AG04449 (cell line): ENCODE data around the gene IGF2BP2.

Experiments
- CTCF ChIA-PET: fragments of 350-600 bp; formaldehyde crosslinking; extraction: SDS; loops from one replicate; lab custom pipeline; 2021; ENCODE audit warnings: antibody characterized with exemption; lab: Yijun Ruan, JAX
- POLR2A ChIA-PET: fragments of 400-600, 350-600 bp; formaldehyde crosslinking; extraction: SDS; loops from one replicate; lab custom pipeline; 2020; ENCODE audit warnings: antibody characterized with exemption, inconsistent platforms; lab: Yijun Ruan, JAX
- DNase-seq: peaks from one replicate; pipeline ENCODE4 v3.0.0-alpha.2; 2010; ENCODE audit warnings: low read depth, low spot score
- H3K4me3 ChIP-seq: 2 replicates; pipeline ENCODE4 v1.5.1; 2011; ENCODE audit warnings: low read depth, mild to moderate bottlenecking, control low read depth, low read length
- TF ChIP-seq, protein P1 (sequence below): IDR thresholded peaks from one replicate; pipeline ENCODE4 v1.5.1; 2011; ENCODE audit warnings: mild to moderate bottlenecking, moderate library complexity, low read length, control low read depth, inconsistent platforms; ENCODE audit not compliant: insufficient read depth; ENCODE audit errors: missing control alignments

Gene IGF2BP2

DNA sequence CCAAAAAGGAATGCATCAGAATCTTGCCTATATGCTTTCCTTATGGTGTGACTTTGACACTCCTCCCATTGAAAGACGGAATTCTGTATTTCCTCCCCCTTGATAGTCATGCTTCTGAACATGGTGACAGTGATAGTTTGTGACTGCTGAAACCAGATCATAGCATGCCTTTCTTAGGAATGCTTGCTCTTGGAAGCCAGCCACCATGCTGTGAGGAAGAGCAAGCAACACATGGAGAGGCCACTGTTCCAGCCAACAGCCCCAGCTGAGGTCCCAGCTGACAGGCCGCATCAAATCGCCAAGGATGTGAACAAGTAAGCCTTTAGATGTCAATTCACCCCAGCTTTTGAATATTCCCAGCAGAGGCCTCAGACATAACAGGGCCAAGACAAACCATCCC lies 100.1 kb downstream of the IGF2BP2 start:
- ChIA-PET CTCF (interaction anchor here (1.8 kb wide), 1 partner anchor 8 kb away, joined by 4 read pairs; no protein-coding TSS in a partner anchor), POLR2A (no interaction called here)
- TF ChIP-seq, protein P1, sequence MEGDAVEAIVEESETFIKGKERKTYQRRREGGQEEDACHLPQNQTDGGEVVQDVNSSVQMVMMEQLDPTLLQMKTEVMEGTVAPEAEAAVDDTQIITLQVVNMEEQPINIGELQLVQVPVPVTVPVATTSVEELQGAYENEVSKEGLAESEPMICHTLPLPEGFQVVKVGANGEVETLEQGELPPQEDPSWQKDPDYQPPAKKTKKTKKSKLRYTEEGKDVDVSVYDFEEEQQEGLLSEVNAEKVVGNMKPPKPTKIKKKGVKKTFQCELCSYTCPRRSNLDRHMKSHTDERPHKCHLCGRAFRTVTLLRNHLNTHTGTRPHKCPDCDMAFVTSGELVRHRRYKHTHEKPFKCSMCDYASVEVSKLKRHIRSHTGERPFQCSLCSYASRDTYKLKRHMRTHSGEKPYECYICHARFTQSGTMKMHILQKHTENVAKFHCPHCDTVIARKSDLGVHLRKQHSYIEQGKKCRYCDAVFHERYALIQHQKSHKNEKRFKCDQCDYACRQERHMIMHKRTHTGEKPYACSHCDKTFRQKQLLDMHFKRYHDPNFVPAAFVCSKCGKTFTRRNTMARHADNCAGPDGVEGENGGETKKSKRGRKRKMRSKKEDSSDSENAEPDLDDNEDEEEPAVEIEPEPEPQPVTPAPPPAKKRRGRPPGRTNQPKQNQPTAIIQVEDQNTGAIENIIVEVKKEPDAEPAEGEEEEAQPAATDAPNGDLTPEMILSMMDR = no peak
- no peak for DNase-seq
- H3K4me3 ChIP-seq = no peak overlapping the region

DNA sequence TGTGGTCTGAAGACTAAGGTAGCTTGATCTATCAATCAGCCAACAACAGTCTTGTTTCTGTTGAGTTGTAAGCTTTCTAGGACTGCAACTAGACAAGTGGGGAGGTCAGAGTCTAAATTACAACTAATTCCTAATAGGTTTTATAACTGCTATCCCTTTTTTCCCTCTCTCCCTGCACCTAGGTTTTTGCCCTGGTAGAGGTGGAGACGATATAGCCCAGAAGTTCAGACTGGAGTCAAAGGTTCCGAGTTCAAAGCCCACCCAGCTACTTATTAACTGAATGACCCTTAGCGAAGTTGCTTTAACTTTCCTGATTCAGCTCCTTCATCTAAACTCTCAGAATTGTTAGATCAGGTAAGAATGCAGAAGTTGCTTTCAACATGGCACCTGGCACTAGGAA lies 100.6 kb downstream of the IGF2BP2 start:
- POLR2A ChIA-PET = no interaction called here
- TF ChIP-seq, protein P1 = no peak
- CTCF ChIA-PET = interaction anchor here (1.8 kb wide), 1 partner anchor 8 kb away, joined by 4 read pairs; no protein-coding TSS in a partner anchor
- H3K4me3 ChIP-seq = no peak overlapping the region
- no peak for DNase-seq

DNA sequence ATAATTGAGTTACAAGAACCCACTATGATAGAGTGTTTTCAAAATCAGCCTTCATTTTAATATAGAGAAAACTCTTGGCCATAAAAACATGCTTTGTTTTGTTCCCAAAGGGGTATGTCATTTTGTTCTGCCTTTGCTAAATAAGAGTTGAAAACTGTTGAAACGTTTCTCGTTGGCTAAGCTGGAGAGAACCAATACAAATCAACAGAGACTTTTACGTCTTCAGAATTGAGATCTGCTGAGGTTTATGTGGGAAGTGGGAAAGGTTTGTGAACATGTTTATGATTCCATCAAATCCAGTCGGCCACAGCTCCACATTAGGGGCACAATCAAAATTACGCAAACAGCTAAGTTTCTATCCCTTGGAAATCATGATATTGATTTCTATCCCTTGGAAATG lies 102.0 kb downstream of the IGF2BP2 start:
- ChIA-PET POLR2A (no interaction called here), CTCF (interaction anchor here (1.0 to 1.8 kb wide), 2 partner anchors 9 to 221 kb away, joined by 3 to 4 read pairs; no protein-coding TSS in a partner anchor)
- DNase-seq = no peak
- H3K4me3 ChIP-seq = no peak overlapping the region
- TF ChIP-seq, protein P1 = no peak

DNA sequence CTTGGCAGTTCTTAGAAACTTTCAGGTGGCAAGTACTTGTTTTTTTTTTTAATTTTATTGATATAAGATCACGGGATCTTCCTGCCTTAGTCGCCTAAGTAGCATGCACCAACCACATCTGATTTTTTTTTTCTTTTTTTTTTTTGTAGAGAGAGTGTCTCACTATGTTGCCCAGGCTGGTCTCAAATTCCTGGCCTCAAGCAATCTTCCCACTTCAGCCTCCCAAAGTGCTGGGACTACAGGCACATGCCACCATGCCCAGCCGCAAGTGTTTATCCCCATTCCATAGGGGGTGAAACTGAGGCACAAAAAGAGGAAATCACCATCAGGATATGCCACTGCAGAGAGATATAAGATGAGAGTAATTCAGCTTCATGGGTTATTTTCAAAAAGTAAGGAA lies 102.9 kb downstream of the IGF2BP2 start:
- H3K4me3 ChIP-seq = no peak overlapping the region
- TF ChIP-seq, protein P1 = no peak
- ChIA-PET POLR2A (no interaction called here), CTCF (interaction anchor here (1.0 kb wide), 1 partner anchor 221 kb away, joined by 3 read pairs; no protein-coding TSS in a partner anchor)
- DNase-seq = no peak

DNA sequence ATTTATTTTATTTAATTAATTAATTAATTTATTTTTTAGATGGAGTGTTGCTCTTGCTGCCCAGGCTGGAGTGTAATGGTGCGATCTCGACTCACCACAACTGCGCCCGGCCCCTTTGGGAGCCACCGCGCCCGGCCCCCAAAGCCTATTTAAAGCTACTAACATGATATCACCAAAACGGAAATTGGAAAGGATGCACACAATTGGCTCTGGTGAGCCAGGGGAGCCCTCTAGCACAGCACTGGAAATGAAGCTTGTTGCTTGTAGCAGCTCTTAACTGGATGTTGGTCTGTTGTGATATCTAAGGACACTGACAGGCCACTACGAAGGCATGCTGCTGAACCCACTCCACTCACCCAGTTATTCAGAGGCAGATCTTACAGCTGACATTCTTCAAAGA lies 104.5 kb downstream of the IGF2BP2 start:
- POLR2A ChIA-PET = no interaction called here

DNA sequence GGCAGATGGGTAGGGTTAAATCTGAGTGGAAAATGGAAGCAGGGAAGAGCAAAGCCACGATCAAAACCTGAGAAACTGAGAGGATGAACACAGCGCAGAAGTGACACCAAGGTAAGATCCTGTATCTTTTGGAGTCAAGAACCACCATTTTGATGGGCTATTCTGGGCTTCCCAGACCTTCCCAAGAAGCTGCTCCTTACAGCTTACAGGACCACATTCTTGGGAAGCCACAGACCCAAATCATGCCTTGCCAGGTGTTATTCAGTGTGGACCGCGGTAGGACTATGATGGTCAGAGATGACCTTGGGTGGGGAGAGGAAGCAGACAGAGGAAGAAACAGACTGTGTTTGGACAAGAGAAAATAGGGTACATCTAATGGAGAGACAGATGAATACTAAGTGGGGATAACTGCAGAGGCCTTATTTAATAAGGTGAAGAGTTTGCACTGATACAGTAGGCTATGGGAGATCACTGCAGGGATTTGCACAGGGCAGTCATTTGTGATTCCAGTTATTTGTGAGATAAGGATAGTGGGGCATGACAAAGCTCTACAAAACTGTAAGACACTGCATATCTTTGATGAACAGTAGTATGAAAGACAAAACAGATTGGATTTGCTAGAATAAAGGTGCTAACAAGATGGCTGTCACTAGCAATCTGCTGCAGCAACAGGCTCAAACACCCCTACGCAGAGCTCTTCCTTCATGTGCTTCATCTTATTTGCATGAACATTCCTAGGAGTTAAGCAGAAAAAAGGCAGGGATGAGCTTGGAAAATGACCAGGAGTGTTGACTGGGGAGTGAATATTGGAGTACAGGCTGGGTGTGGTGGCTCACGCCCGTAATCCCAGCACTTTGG lies 105.9 kb downstream of the IGF2BP2 start:
- TF ChIP-seq, protein P1 = no peak
- ChIA-PET CTCF (interaction anchor here (1.0 to 5.2 kb wide), 5 partner anchors 10 to 59 kb away, joined by 3 to 28 read pairs (median 7); no protein-coding TSS in a partner anchor), POLR2A (interaction anchor here (1.9 kb wide), 1 partner anchor 10 kb away, joined by 8 read pairs; no protein-coding TSS in a partner anchor)
- no peak for DNase-seq
- H3K4me3 ChIP-seq = no peak overlapping the region

More for the DNA sequence above, 104.5 kb downstream of the IGF2BP2 start:
- CTCF ChIA-PET = interaction anchor here (0.9 to 5.2 kb wide), 5 partner anchors 14 to 223 kb away, joined by 3 to 28 read pairs (median 4); no protein-coding TSS in a partner anchor
- no peak overlapping the region for H3K4me3 ChIP-seq
- TF ChIP-seq, protein P1 = no peak
- no peak for DNase-seq
